ENCODE data around the gene NUP107. TPM values are rescaled to one million over a fixed set of nuclear protein-coding genes. Genes with fewer than 3 reads are reported as not detected.

The NUP107 gene
- total RNA-seq, 1 experiment from 2014 or later, result 99.0 TPM

GRCh38 chr12:68646484-68646883 lies 40.3 kb upstream of the NUP107 start:
- H3K36me3 ChIP-seq (ENCODE audit: control insufficient read depth in 1 of 2, insufficient read depth in 2 of 2, low read length in 2 of 2), result peaks cover 0 to 2% of the 10 kb centered on the region in 2 experiments; a peak in 1 of 4 replicates
- no peaks in the 10 kb centered on the region for H4K20me1 ChIP-seq (ENCODE audit: insufficient read depth)
- H2AFZ ChIP-seq (ENCODE audit: low read depth, low read length, poor library complexity, severe bottlenecking), result no peak overlapping the region
- CTCF ChIA-PET, result no interaction called here
- no peak overlapping the region for H3K4me3 ChIP-seq (replicated peaks in 1 of 2; ENCODE audit: low read depth in 1 of 2, low read length in 2 of 2)
- TF ChIP-seq POLR2A (IDR thresholded peaks at IDR 0.05; ENCODE audit: borderline replicate concordance, extremely low read depth, insufficient read depth, insufficient read length), result no peak
- TF ChIP-seq, protein P1, sequence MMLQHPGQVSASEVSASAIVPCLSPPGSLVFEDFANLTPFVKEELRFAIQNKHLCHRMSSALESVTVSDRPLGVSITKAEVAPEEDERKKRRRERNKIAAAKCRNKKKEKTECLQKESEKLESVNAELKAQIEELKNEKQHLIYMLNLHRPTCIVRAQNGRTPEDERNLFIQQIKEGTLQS (IDR thresholded peaks at IDR 0.05), result no peak
- no peak for TF ChIP-seq CEBPB (IDR thresholded peaks at IDR 0.05; ENCODE audit: low read depth)
- TF ChIP-seq RAD21 (IDR thresholded peaks at IDR 0.05; ENCODE audit: low read depth), result no peak
- TF ChIP-seq ZNF274 (IDR thresholded peaks at IDR 0.05; ENCODE audit: low read depth, low read length), result no peak
- TF ChIP-seq SP1 (IDR thresholded peaks at IDR 0.05; ENCODE audit: low read depth), result no peak
- no peak for TF ChIP-seq CBX3 (IDR thresholded peaks at IDR 0.05; ENCODE audit: low read depth)
- no peak for TF ChIP-seq EZH2phosphoT487 (IDR thresholded peaks at IDR 0.05; ENCODE audit: borderline replicate concordance)
- RAD21 ChIA-PET (ENCODE audit: low non-redundant PET in 1 of 2, low total read pairs in 2 of 2, uncharacterized antibody in 2 of 2, unreplicated experiment in 2 of 2), result no interaction called here
- intact Hi-C loops (cut with micrococcal nuclease), result no loop called here
- H3K27ac ChIP-seq (ENCODE audit: low read depth, low read length), result no peak overlapping the region
- no peaks in the 10 kb centered on the region for H3K9me2 ChIP-seq (ENCODE audit: insufficient read depth)
- H3K79me2 ChIP-seq (ENCODE audit: insufficient read depth, low read length), result peaks cover 77% of the 10 kb centered on the region
- H3K4me2 ChIP-seq (ENCODE audit: low read length), result no peak overlapping the region
- DNase-seq (ENCODE audit: low read depth, low spot score), result no peak
- no peak for ATAC-seq
- H3K9ac ChIP-seq (ENCODE audit: low read length), result no peak overlapping the region
- no peaks in the 10 kb centered on the region for H3K27me3 ChIP-seq (ENCODE audit: insufficient read depth, low read length)
- POLR2A ChIA-PET, result no interaction called here
- no peaks in the 10 kb centered on the region for H3K9me3 ChIP-seq (ENCODE audit: control insufficient read depth in 1 of 2, insufficient read depth in 1 of 2, low read depth in 1 of 2, low read length in 2 of 2)
- H3K4me1 ChIP-seq (ENCODE audit: control insufficient read depth in 1 of 2, insufficient read depth in 2 of 2, low read length in 2 of 2), result no peaks in the 10 kb centered on the region
- no TSS peak for BruUV-seq (replicated peaks)

DNA sequence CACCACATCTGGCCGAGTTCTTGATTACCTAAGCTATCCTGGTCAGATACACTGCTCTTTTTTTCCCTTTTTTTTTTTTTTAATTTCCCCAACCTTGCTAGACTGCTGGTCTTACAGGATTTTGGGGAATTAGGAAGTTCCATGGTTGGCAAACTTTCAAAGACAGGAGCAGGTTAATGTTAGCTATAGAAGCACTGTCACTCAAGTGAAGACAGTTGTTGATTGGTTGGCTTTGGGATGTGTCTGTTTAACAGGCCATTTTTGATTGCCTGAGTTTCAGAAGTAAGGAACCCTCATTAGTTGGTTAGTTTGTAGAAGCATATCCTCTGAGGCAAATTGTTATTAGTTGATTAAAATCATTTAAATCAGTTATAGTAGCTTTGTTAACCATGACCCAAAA lies 39.3 kb upstream of the NUP107 start:
- Histone ChIP-seq H3K4me1 (ENCODE audit: control insufficient read depth in 1 of 2, insufficient read depth in 2 of 2, low read length in 2 of 2) (no peaks in the 10 kb centered on the region), H3K36me3 (ENCODE audit: control insufficient read depth in 1 of 2, insufficient read depth in 2 of 2, low read length in 2 of 2) (peaks cover 0 to 5% of the 10 kb centered on the region in 2 experiments; a peak in 1 of 4 replicates), H4K20me1 (ENCODE audit: insufficient read depth) (no peaks in the 10 kb centered on the region), H3K27me3 (ENCODE audit: insufficient read depth, low read length) (no peaks in the 10 kb centered on the region), H2AFZ (ENCODE audit: low read depth, low read length, poor library complexity, severe bottlenecking) (no peak overlapping the region), H3K79me2 (ENCODE audit: insufficient read depth, low read length) (peaks cover 67% of the 10 kb centered on the region), H3K4me3 (replicated peaks in 1 of 2; ENCODE audit: low read depth in 1 of 2, low read length in 2 of 2) (no peak overlapping the region), H3K9me3 (ENCODE audit: control insufficient read depth in 1 of 2, insufficient read depth in 1 of 2, low read depth in 1 of 2, low read length in 2 of 2) (no peaks in the 10 kb centered on the region), H3K9ac (ENCODE audit: low read length) (no peak overlapping the region), H3K4me2 (ENCODE audit: low read length) (no peak overlapping the region), H3K9me2 (ENCODE audit: insufficient read depth) (no peaks in the 10 kb centered on the region), H3K27ac (ENCODE audit: low read depth, low read length) (no peak overlapping the region)
- no TSS peak for BruUV-seq (replicated peaks)
- no peak for DNase-seq (ENCODE audit: low read depth, low spot score)
- RAD21 ChIA-PET (ENCODE audit: low non-redundant PET in 1 of 2, low total read pairs in 2 of 2, uncharacterized antibody in 2 of 2, unreplicated experiment in 2 of 2), result no interaction called here
- POLR2A ChIA-PET, result no interaction called here
- no peak for TF ChIP-seq REST (IDR thresholded peaks at IDR 0.05; ENCODE audit: low read depth)
- no peak for TF ChIP-seq JUND (IDR thresholded peaks at IDR 0.05)
- TF ChIP-seq SIN3A (IDR thresholded peaks at IDR 0.05; ENCODE audit: low read depth), result no peak
- TF ChIP-seq ZFX (IDR thresholded peaks at IDR 0.05), result no peak
- TF ChIP-seq, protein P1 (IDR thresholded peaks at IDR 0.05), result no peak
- no peak for TF ChIP-seq ZBTB33 (IDR thresholded peaks at IDR 0.05; ENCODE audit: extremely low read depth, insufficient replicate concordance, low read length)
- TF ChIP-seq FOSL1 (IDR thresholded peaks at IDR 0.05; ENCODE audit: low read depth), result no peak
- no peak for TF ChIP-seq EZH2 (IDR thresholded peaks at IDR 0.05)
- no peak for TF ChIP-seq SRF (IDR thresholded peaks at IDR 0.05; ENCODE audit: low read depth)
- no peak for TF ChIP-seq CBX3 (IDR thresholded peaks at IDR 0.05; ENCODE audit: low read depth)
- no peak for TF ChIP-seq ZNF274 (IDR thresholded peaks at IDR 0.05; ENCODE audit: low read depth, low read length)
- TF ChIP-seq RAD21 (IDR thresholded peaks at IDR 0.05; ENCODE audit: low read depth), result no peak
- no peak for TF ChIP-seq POLR2A (IDR thresholded peaks at IDR 0.05; ENCODE audit: borderline replicate concordance, extremely low read depth, insufficient read depth, insufficient read length)
- TF ChIP-seq SP1 (IDR thresholded peaks at IDR 0.05; ENCODE audit: low read depth), result no peak
- CTCF ChIA-PET, result no interaction called here
- no peak for ATAC-seq
- intact Hi-C loops (cut with micrococcal nuclease), result no loop called here
